HG03280 (cell line): ENCODE results near the gene PTPN18.

Experiments used
- ATAC-seq: cut with Tn5 transposase; IDR thresholded peaks from one replicate; pipeline ENCODE4 v1.9.1; 2021; ENCODE audit warnings: mild to moderate bottlenecking, moderate library complexity; ENCODE audit not compliant: unreplicated experiment

Gene PTPN18

GRCh38 chr2:130363479-130363878 lies 7.6 kb downstream of the PTPN18 start:
- no peak for ATAC-seq

DNA sequence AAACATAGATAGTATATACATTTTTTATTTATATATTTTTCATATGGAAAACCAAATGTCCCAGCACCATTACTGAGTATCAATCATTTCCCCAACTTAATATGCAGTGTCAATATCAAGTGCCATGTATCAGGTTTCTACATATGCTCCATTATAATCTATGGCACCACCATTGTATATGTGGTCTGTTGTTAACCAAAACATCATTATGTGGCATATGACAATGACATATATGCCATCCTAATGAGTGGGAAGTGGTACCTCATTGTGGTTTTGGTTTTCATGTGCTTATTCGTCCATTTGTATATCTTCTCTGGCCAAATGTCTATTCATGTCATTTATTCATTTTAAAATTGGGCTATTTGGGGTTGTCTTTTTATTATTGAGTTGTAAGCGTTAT lies 9.2 kb downstream of the PTPN18 start:
- ATAC-seq = no peak

GRCh38 chr2:130365963-130366362 lies 10.1 kb downstream of the PTPN18 start:
- no peak for ATAC-seq

DNA sequence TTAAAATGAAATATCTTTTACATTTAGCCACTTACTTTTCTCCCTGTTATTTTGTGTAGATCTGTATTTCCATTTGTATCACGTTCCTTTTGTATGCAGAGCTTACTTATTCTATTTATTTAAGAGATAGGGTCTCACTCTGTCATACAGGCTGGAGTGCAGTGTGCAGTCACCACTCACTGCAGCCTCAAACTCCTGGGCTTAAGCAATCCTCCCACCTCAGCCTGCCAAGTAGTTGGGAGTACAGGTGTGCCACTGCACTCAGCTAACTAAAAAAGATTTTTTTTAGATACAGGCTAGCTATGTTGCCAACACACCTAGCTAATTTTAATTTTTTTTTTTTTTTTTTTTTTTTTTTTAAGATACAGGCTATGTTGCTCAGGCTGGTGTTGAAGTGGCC lies 10.9 kb downstream of the PTPN18 start:
- no peak for ATAC-seq

DNA sequence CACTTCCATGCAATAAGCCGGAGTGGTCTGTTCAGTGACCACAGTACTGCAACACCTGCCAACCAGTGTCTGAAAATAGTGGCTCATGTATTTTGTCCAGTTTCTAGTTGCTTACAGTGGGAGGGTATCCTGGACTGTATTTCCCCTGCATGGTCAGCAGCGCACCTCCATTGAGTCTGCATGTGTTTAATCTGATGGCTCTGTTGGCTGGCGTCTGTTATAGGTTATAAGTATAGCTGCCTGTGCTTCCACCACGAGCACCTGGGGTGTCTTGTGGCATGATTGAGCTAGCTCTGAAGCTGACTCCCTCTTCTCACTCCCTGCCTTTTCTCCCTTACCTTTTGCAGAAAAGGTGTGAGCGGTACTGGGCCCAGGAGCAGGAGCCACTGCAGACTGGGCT lies 12.9 kb downstream of the PTPN18 start:
- no peak for ATAC-seq

DNA sequence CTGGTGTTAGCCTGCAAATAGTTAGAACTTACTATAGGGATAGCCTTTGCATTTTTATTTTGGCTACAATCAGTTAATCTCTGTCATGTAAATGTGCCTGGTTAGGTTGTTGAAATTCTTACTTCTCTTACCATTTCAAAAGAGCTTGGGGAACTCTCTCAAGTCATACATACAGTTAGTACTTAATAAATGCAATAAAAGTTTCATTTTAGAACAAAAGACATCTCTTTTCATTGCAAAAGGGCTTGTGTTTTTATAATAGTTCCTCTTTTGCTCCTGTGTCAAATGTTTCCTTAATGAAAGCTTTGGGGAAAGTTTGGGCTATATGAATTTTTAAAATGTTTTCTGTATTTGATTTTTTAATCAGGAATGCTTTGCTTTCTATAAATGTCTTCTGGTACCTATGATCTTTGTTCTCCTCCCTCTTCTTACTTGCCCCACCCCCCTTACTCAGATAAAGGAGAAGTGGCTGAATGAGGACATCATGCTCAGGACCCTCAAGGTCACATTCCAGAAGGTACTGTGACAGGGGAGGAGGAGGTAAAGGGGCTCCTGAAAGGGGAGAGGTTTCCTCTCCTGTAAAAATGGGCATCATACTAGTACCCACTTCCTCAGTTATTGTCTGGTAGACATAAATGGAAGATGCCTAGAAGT lies 13.6 kb downstream of the PTPN18 start:
- ATAC-seq = no peak

- ATAC-seq = no peak
Measured at GRCh38 chr2:130369965-130370341, 14.1 kb downstream of the PTPN18 start.

DNA sequence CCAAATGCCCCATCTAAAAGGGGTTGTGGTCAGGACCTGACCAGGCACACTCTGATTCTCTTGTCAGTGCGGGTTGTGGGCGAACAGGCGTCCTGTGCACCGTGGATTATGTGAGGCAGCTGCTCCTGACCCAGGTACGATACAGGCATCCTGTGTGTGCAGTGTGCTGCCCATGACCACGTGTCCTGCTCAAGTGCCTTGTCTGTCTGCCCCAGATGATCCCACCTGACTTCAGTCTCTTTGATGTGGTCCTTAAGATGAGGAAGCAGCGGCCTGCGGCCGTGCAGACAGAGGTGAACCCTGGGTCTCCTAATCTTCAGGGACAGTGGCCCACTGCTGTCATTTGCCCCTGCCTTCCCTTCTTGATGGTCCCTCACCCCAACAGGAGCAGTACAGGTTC lies 14.6 kb downstream of the PTPN18 start:
- ATAC-seq = no peak

DNA sequence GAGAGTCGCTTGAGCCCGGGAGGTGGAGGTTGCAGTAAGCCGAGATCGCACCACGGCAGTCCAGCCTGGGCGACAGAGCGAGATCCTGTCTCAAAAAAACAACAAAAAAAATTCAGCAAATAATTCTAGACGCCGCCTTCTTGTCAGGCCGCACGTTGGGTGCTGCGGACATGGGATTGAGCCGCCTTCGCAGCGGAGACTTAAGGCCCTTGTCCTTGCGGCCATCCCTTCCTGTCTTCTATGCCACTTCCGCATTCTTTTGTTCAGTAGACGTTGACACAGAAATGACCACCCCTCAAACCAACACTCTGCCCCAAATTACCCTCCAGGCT lies 15.8 kb downstream of the PTPN18 start:
- peak; percentile 26 for ATAC-seq

DNA sequence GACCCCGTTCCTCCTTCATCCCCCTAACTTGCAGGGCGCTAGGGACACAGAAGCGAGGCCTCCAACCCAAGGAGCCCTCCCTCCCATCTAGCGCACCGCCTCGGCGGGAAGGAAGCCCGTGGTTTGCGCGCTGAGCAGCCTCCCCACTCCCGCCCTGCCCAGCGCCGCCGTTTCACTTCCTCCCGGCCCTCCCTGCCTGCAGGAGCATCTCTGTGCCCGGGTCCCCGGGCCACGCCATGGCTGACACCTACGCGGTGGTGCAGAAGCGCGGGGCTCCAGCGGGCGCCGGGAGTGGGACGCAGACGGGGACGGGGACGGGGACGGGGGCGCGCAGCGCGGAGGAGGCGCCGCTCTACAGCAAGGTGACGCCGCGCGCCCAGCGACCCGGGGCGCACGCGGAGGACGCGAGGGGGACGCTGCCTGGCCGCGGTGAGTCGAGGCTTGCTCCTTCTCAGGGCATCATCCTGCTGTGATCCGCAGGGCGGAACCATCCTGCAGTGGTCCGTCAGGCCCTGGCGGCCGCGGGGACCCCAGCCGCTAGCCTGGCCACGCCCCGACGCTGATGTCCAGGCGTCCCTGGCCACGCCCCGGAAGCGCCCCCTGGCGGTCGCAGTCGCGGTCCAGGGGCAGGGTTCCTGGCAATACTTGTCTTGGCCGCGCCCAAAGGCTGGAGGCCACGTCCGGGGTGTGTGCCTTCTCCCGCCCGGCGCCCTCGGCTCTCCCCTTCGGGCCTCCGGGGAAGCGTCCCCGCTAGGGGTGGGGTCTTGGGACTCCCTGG lies 16.4 kb downstream of the PTPN18 start:
- ATAC-seq = peak; percentile 79

DNA sequence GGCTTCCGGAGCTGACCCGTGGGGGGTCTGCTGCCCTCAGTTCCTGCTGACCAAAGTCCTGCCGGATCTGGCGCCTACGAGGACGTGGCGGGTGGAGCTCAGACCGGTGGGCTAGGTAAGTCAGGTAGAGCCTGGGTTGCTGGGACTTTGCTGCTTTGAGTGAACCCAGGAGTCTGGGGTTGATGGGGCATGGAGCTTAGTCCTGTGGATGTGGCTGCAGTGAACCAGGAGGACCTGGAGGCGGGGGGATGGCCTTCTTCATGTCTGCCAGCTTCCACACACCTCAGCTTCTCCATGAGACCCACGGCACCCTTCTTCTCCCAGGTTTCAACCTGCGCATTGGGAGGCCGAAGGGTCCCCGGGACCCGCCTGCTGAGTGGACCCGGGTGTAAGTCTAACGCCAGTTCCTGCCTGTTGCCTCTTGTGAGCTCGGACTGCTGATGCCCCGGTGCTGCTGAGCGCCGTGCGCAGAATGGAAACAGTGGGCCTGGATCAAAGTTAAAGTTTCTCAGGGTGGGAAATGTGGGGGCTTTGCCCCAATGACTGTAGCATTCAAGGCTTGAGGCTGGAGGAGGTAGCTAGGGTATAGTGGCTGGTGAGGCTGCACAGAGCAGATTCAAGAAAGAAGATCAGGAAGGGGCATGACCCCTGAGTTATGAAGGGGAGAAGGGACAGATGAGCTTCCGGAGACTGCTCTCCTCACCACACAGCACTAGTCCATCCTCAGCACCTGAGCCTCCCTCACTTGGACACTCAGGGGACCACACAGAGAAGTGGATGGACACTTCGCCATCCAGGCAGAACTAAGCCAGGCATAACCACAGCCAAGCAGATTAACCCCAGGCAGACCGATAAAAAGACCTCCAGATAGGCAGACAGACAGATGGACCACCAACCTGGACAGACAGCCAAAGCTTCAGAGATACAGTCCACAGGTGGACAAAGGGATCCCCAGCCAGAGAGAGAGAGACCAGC lies 17.3 kb downstream of the PTPN18 start:
- ATAC-seq = no peak

DNA sequence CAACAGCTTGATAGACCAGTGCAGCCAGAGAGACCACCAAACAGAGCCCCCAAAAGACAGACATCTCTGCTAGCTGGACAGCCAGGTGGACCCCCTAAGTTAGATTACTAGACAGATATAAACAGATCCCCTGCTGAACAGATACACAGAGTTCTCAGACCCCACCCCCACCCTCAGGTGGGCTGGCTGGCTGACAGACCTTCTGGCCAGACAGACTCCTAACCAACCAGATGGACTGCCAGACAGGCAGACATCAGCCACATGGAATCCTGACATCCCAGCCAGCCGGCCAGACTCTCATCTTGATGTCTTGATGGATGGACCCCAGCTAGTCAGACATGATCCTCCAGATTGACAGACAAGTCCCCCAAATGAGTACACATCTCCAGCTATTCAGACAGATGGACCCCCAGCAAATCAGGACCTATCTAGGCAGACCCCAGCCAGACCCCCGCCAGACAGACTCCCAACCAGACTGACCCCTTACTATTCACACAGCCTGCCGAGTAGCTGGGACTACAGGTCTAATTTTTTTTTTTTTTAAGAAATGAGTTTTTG lies 18.0 kb downstream of the PTPN18 start:
- ATAC-seq = no peak

- no peak for ATAC-seq
Measured at GRCh38 chr2:130374587-130375290, 18.9 kb downstream of the PTPN18 start.

- no peak for ATAC-seq
Measured at GRCh38 chr2:130375291-130376266, 19.7 kb downstream of the PTPN18 start.

DNA sequence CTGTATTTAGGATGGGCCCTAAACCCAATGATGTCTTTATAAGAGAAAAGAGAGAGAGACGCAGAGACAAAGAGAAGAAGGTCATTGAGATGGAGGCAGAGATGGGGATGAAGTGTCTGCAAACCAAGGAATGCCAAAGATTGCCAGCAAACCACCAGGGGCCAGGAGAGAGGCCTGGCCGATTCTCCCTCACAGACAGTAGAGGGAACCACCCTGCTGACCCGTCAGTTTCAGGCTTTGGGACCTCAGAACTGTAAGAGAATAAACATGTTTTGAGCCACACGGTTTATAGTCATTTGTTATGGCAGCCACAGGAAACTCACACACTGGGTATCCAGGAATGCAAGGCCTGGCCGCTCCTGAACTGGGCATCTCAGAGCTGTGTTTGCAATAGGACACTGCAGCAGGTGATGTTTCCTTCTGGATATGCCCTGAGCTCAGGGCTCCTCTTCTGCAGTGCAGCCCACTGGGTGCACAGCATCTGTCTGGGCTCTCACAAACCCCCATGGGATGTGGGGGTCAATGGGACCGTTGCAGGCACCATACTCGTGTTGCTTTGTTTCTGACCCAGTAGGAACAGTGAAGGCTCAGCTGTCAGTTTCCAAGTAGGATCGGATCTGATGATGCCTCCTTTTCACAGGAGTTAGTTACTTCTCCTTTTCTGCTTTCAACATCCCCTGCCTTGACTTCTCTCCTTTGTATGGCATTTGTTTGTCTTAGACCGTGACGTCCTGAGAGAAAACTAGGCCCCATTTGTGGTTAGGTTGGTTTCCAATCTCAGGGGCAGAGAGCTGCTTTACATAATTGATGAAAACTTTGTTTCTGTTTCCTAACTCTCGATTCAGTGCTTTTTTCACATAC lies 20.8 kb downstream of the PTPN18 start:
- ATAC-seq = peak; percentile 54

- no peak for ATAC-seq
Measured at GRCh38 chr2:130377491-130377890, 21.6 kb downstream of the PTPN18 start.

GRCh38 chr2:130378206-130378897 lies 22.5 kb downstream of the PTPN18 start:
- no peak for ATAC-seq

DNA sequence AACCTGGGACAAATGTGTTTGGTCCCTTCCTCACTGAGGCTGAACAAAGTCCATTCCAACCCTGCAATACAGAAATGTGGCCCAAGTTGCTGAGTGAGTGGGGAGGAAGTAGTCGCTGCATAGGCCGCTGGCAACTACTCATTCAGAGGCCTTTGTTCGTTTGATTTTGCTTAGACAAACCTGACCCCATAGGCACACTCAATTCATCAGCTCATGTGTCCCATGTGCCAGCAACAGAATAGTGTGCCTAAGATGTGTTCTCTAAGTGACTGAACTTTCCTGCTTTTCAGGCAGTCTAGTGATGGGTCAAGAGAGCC lies 23.0 kb downstream of the PTPN18 start:
- no peak for ATAC-seq
